GM19239 (cell line): Measurements from ENCODE around the gene LPP.

Source experiments
- DNase-seq: peaks from one replicate; pipeline ENCODE4 v3.0.0; 2011; ENCODE audit warnings: low spot score; ENCODE audit not compliant: insufficient read length
- FAIRE-seq: peaks from 2 replicates; lab custom pipeline; 2011; peaks lifted over from hg19 to GRCh38; lab: Jason Lieb, UNC

LPP gene

DNA sequence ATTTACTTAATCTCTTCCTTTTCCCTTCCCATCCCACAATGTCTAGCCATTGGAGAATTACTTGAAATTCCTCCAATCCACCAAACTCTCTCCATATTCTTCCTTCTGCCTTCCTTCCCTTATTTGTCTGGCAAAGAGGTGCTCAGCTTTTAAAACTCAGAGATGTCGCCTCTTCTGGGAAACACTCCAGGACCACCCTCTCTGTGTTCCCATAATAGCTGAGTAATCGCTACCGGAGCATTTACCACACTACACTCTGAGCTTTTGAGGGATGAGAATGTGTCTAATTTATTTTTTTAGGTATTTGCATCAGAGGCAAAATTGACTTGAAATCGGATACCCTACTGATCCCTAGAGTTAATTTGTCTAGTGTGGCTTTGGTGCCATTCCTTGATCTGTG lies 772.2 kb downstream of the LPP start:
- DNase-seq, result no peak

GRCh38 chr3:188926741-188927511 lies 773.0 kb downstream of the LPP start:
- no peak for FAIRE-seq
- DNase-seq, result no peak

More for the DNA sequence above, 772.2 kb downstream of the LPP start:
- FAIRE-seq, result no peak

DNA sequence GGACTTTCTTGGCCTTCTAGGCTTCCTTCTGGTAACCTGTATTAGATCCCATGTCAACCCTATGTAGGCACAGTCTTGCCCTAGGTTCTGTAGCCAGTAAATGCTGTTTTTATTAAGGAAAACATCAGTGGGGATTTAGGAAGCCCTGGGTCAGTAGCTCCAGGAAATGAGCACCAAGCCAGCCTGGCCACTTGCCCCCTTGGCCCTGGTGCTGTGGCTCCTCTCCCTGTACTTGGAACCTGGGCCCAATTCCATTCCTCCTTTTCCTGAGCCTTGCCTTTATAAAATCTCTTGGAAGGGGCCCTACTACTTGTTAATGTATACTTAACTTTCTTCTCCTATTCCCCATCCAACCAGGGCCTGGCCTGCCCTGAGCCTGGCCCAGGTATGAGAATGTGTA lies 774.0 kb downstream of the LPP start:
- FAIRE-seq (no peak), DNase-seq (no peak)

DNA sequence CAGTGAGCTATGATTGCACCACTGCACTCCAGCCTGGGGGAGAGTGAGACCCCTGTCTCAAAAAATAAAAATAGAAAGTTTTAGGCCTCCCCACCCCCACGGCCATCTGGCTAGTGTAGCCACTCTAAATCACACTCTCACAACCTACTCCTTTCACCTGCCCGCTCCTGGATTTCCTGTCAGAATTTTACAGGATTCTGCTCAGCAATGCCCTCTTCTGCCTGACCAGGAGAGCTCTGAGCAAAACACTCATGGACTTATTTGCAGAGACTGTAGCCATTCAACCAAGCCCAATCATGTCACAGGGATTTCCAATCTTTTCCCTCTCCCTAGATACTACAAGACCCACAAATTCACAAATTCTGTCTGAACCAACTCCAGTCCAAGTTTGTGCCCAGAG lies 775.2 kb downstream of the LPP start:
- no peak for FAIRE-seq

GRCh38 chr3:188931036-188931435 lies 777.1 kb downstream of the LPP start:
- FAIRE-seq (no peak), DNase-seq (no peak)

More for the DNA sequence above, 775.2 kb downstream of the LPP start:
- DNase-seq, result no peak

DNA sequence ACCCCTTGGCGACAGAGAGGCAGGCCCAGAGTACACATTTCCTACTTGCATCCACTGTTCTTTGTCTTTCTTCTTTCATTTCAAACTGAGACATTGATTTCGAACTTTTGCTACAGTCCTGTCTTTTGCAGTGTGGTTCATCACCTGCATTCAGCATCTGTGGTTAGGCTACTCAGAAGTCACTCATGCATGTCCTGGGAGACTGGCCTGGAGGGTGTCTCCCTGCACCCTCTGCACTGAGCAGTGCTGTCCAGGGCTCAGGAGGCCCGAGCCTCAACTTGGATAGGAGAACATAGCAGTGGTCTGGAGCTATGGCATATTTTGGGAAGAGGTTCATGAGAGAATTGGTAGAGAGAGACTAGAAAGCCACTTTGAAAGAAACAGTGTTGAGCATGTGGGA lies 777.6 kb downstream of the LPP start:
- FAIRE-seq, result no peak
- DNase-seq, result no peak

DNA sequence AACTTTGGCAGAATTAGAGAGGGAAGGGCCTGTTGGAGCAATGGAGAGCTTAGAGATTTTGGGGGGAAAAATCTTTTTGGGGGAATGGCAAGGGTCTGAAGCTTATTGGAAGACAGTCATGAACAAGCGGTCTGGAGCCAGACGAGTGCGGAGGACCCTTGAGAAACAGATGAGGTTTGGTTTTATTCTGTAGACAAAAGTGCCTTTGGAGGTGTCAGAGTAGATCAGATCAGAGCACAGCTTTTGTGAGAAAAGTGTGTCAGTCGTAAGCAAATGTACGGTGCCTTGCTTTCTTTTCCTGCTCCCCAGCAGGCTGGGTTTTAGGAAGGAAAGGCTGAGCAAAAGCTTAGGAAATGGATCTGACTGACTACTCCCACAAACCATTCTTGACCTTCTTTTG lies 781.0 kb downstream of the LPP start:
- no peak for FAIRE-seq
- DNase-seq, result no peak

DNA sequence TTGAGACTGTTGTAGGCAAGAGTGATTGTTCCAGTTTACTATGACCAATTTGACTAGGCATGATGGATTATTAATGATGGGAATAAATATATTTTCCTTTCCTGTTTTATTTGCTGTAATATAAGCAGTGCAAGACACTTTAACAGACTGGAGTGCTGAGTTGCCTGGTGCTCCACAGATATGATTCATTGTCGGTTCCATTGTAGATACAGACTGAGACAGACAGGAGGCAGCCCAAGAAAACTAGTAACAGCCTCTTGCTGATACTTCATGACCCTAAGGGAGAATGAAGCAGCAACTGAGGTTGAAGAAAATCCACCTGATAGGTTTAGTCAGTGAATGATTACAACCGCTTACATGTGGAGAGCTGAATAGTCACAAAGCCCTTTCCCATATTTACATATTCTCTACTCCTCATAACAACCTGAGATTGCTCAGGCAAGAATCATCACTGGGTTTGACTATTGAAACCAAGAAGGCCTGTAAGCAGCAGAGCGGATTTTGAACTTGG lies 782.7 kb downstream of the LPP start:
- FAIRE-seq (no peak), DNase-seq (no peak)

DNA sequence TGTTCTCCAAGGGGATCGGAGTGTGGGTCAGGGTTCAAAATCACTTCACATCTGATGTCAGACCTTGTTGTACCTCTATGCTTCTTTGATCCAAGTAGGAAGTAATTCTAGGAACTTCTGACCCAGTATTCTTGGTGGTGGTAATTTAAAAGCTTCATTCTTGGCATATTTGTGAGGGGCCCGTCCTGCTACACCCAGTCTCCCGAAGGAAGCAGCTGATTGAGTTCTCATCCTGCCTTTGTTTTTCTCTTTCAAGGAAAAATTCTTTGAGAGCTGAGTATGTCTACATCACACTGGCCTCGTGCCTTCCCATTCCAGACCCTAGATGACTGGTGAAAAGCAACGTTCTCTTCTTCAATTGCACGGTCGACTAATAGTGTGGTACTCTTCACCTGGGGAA lies 783.4 kb downstream of the LPP start:
- DNase-seq (no peak), FAIRE-seq (no peak)

- FAIRE-seq, result no peak
- no peak for DNase-seq
These were observed 785.0 kb downstream of the LPP start for GRCh38 chr3:188938999-188939398.

DNA sequence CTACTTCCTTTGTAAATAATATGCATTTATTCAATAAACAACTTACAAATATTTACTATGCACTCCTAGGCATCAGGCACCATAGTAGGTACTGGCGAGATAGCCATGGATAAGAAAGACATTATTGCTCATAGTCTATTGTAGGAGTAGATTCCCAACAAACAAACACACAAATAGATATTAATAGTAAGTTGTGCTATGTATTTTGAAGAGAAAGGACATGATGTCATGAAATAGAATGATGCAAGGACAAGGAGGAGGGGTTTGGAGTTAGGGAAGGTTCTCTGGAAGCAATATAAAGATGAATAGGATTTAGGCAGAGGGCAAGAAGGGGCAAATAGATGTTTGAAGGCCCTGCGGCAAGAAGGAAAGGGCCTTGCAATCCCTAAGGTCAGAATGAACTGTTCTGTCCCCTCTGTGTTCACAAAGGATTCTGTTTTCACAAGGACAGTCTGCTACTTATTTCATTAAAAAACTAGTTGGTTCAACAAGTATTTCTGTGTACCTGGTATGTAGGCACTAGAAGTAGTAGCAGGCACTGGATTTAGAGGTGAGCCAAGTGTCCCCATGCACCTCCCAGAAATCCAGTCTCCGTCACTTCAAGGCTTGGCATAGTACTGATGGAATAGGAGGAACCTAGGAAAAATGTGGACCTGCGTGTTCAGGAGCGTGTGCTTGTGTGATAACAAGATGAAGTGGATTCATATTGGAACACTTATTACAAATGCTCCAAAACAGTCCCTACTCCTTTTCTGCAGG lies 786.0 kb downstream of the LPP start:
- DNase-seq (no peak), FAIRE-seq (no peak)
